ENCODE measurements around the gene NUSAP1. TPM values are rescaled to one million over a fixed set of nuclear protein-coding genes. Genes with fewer than 3 reads are reported as not detected.
"Not testable (repeated sequence)": the region's sequence is repeated elsewhere in the genome, so short reads cannot be mapped to it uniquely, and the experiment has no call there.

NUSAP1 gene
- polyA plus RNA-seq, 3 donors, result 2.4 to 4.0 (median 3.5) TPM

GRCh38 chr15:41423979-41424659 lies 91.4 kb downstream of the NUSAP1 start:
- H2AFZ ChIP-seq (ENCODE audit: insufficient read depth, low read depth, low read length, poor library complexity, severe bottlenecking), result no peak overlapping the region
- Mint-ChIP-seq H3K9me3 (no peaks in the 10 kb centered on the region), H3K4me1 (peaks cover 13% of the 10 kb centered on the region), H3K27ac (peak overlapping the region in 5 of 7 donors; percentile 26 to 71 (median 59)), H3K4me3 (no peak overlapping the region), H3K27me3 (ENCODE audit: low read depth in 3 of 3) (peaks cover 0 to 2% (median 0%) of the 10 kb centered on the region in 3 donors), H3K36me3 (peaks cover 0 to 2% of the 10 kb centered on the region in 2 donors)
- H3K9me3 ChIP-seq (replicated peaks in 1 of 2; ENCODE audit: control insufficient read depth in 1 of 2, insufficient read depth in 1 of 2, low read length in 2 of 2), result no peaks in the 10 kb centered on the region
- peaks cover 72% of the 10 kb centered on the region for H4K20me1 ChIP-seq (ENCODE audit: insufficient read depth, low read length)
- intact Hi-C loops (cut with micrococcal nuclease), result no loop called here
- peak overlapping the region in 1 of 2 donors; percentile 61 for H3K27ac ChIP-seq (ENCODE audit: low read depth in 1 of 2, low read length in 2 of 2)
- no peak for DNase-seq
- WGBS (ENCODE audit: insufficient coverage), result 58% methylated on average over 2 of the region's 7 CpGs
- no peak for TF ChIP-seq CTCF (IDR thresholded peaks at IDR 0.05)
- H3K9ac ChIP-seq (ENCODE audit: insufficient read depth, low read length, poor library complexity, severe bottlenecking), result no peak overlapping the region
- H3K79me2 ChIP-seq (ENCODE audit: insufficient read depth, low read length), result peaks cover 89% of the 10 kb centered on the region
- H3K4me2 ChIP-seq (replicated peaks; ENCODE audit: extremely low read depth, low read length, poor library complexity, severe bottlenecking), result no peak overlapping the region
- no peaks in the 10 kb centered on the region for H3K27me3 ChIP-seq (ENCODE audit: control insufficient read depth in 2 of 2, insufficient read depth in 2 of 2, low read length in 2 of 2)
- H3K4me1 ChIP-seq (ENCODE audit: control insufficient read depth in 1 of 2, insufficient read depth in 2 of 2, low read length in 2 of 2), result peaks cover 2 to 6% of the 10 kb centered on the region in 2 donors
- H3K36me3 ChIP-seq (replicated peaks in 1 of 2; ENCODE audit: control insufficient read depth in 1 of 2, insufficient read depth in 2 of 2, low read length in 2 of 2), result no peaks in the 10 kb centered on the region
- no peak overlapping the region for H3K4me3 ChIP-seq (replicated peaks in 1 of 3; ENCODE audit: low read depth in 2 of 3, low read length in 3 of 3)

- no peak for DNase-seq
- Histone ChIP-seq H3K4me3 (replicated peaks in 1 of 3; ENCODE audit: low read depth in 2 of 3, low read length in 3 of 3) (no peak overlapping the region), H3K27me3 (ENCODE audit: control insufficient read depth in 2 of 2, insufficient read depth in 2 of 2, low read length in 2 of 2) (no peaks in the 10 kb centered on the region), H3K4me1 (ENCODE audit: control insufficient read depth in 1 of 2, insufficient read depth in 2 of 2, low read length in 2 of 2) (peaks cover 0 to 6% of the 10 kb centered on the region in 2 donors), H3K9ac (ENCODE audit: insufficient read depth, low read length, poor library complexity, severe bottlenecking) (no peak overlapping the region), H3K4me2 (replicated peaks; ENCODE audit: extremely low read depth, low read length, poor library complexity, severe bottlenecking) (no peak overlapping the region), H3K9me3 (replicated peaks in 1 of 2; ENCODE audit: control insufficient read depth in 1 of 2, insufficient read depth in 1 of 2, low read length in 2 of 2) (no peaks in the 10 kb centered on the region), H3K27ac (ENCODE audit: low read depth in 1 of 2, low read length in 2 of 2) (no peak overlapping the region), H2AFZ (ENCODE audit: insufficient read depth, low read depth, low read length, poor library complexity, severe bottlenecking) (no peak overlapping the region), H3K79me2 (ENCODE audit: insufficient read depth, low read length) (peaks cover 88% of the 10 kb centered on the region), H3K36me3 (replicated peaks in 1 of 2; ENCODE audit: control insufficient read depth in 1 of 2, insufficient read depth in 2 of 2, low read length in 2 of 2) (no peaks in the 10 kb centered on the region), H4K20me1 (ENCODE audit: insufficient read depth, low read length) (peaks cover 72% of the 10 kb centered on the region)
- Mint-ChIP-seq H3K4me1 (peaks cover 19% of the 10 kb centered on the region), H3K9me3 (no peaks in the 10 kb centered on the region), H3K27ac (peak overlapping the region in 1 of 7 donors; percentile 58), H3K4me3 (no peak overlapping the region), H3K27me3 (ENCODE audit: low read depth in 3 of 3) (peaks cover 0 to 2% (median 0%) of the 10 kb centered on the region in 3 donors), H3K36me3 (peaks cover 0 to 2% of the 10 kb centered on the region in 2 donors)
- 95% methylated on average over 14 of the region's 14 CpGs for WGBS (ENCODE audit: insufficient coverage)
- TF ChIP-seq CTCF (IDR thresholded peaks at IDR 0.05), result no peak
- intact Hi-C loops (cut with micrococcal nuclease), result no loop called here
Observed at GRCh38 chr15:41424809-41425208, 92.1 kb downstream of the NUSAP1 start.

GRCh38 chr15:41425907-41426306 lies 93.2 kb downstream of the NUSAP1 start:
- H3K36me3 Mint-ChIP-seq; H3K36me3 ChIP-seq (replicated peaks in 1 of 2; ENCODE audit: control insufficient read depth in 1 of 2, insufficient read depth in 2 of 2, low read length in 2 of 2); H3K4me1 ChIP-seq (ENCODE audit: control insufficient read depth in 1 of 2, insufficient read depth in 2 of 2, low read length in 2 of 2); H3K9me3 Mint-ChIP-seq; H2AFZ ChIP-seq (ENCODE audit: insufficient read depth, low read depth, low read length, poor library complexity, severe bottlenecking); H3K4me3 ChIP-seq (replicated peaks in 1 of 3; ENCODE audit: low read depth in 2 of 3, low read length in 3 of 3); H3K4me3 Mint-ChIP-seq; H3K9me3 ChIP-seq (replicated peaks in 1 of 2; ENCODE audit: control insufficient read depth in 1 of 2, insufficient read depth in 1 of 2, low read length in 2 of 2); H3K27ac ChIP-seq (ENCODE audit: low read depth in 1 of 2, low read length in 2 of 2); DNase-seq; H3K27me3 Mint-ChIP-seq (ENCODE audit: low read depth in 3 of 3); H3K9ac ChIP-seq (ENCODE audit: insufficient read depth, low read length, poor library complexity, severe bottlenecking); H3K4me2 ChIP-seq (replicated peaks; ENCODE audit: extremely low read depth, low read length, poor library complexity, severe bottlenecking); H3K27me3 ChIP-seq (ENCODE audit: control insufficient read depth in 2 of 2, insufficient read depth in 2 of 2, low read length in 2 of 2); intact Hi-C loops (cut with micrococcal nuclease): not testable (repeated sequence)
- H3K4me1 Mint-ChIP-seq, result peaks cover 17% of the 10 kb centered on the region
- peak overlapping the region in 1 of 7 donors; percentile 59 for H3K27ac Mint-ChIP-seq
- Histone ChIP-seq H4K20me1 (ENCODE audit: insufficient read depth, low read length) (peaks cover 67% of the 10 kb centered on the region), H3K79me2 (ENCODE audit: insufficient read depth, low read length) (peaks cover 87% of the 10 kb centered on the region)
- 98% methylated on average over 5 of the region's 5 CpGs for WGBS (ENCODE audit: insufficient coverage)

Data from CD14-positive monocyte (primary cell).